ENCODE results near the gene IGDCC3.

DNA sequence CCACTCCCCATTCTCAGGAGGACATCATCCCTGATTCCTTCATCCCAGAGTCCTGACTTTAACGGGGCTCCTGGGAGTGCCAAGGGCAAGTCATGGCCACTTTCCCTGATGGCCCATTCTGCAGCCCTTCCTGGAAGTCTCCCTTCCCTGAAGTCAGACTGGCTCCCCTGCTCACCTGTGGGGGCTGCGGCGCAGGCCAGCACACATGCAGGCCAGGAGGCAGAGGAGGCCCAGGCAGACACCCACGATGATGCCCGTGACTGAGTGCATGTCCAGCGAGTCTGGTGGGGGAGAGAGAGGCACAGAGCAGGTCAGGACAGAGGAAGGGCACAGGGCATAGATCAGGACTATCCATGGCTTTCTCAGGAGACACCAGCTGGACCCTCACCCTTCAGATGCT is 8.6 kb upstream of the IGDCC3 start:
- no peak for TF ChIP-seq POLR2A (IDR thresholded peaks at IDR 0.05; ENCODE audit: extremely low read depth, insufficient read length)
- TF ChIP-seq, protein P1, sequence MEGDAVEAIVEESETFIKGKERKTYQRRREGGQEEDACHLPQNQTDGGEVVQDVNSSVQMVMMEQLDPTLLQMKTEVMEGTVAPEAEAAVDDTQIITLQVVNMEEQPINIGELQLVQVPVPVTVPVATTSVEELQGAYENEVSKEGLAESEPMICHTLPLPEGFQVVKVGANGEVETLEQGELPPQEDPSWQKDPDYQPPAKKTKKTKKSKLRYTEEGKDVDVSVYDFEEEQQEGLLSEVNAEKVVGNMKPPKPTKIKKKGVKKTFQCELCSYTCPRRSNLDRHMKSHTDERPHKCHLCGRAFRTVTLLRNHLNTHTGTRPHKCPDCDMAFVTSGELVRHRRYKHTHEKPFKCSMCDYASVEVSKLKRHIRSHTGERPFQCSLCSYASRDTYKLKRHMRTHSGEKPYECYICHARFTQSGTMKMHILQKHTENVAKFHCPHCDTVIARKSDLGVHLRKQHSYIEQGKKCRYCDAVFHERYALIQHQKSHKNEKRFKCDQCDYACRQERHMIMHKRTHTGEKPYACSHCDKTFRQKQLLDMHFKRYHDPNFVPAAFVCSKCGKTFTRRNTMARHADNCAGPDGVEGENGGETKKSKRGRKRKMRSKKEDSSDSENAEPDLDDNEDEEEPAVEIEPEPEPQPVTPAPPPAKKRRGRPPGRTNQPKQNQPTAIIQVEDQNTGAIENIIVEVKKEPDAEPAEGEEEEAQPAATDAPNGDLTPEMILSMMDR (IDR thresholded peaks at IDR 0.05; ENCODE audit: low read depth, low read length), result no peak
- TF ChIP-seq, protein P2, sequence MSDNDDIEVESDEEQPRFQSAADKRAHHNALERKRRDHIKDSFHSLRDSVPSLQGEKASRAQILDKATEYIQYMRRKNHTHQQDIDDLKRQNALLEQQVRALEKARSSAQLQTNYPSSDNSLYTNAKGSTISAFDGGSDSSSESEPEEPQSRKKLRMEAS (IDR thresholded peaks at IDR 0.05; ENCODE audit: low read depth, low read length), result no peak

Measured in NB4 (cell line).